Measurements from ENCODE around the gene POLR2F.

Gene POLR2F

DNA sequence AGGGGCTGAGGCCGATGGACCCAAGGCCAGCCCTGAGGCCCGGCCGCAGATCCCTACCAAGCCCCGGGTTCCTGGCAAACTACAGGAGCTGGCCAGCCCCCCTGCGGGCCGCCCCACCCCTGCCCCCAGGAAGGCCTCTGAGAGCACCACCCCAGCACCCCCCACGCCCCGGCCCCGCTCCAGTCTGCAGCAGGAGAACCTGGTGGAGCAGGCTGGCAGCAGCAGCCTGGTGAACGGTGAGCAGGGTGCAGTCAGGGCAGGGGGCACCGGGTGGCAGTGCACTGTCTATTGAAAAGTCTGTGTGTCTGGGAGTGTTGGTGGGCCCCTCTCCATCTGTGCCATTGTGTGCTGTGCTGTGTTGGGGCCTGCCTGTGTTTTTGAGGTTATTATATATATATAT lies 31.3 kb upstream of the POLR2F start:
- TF ChIP-seq, protein P1, sequence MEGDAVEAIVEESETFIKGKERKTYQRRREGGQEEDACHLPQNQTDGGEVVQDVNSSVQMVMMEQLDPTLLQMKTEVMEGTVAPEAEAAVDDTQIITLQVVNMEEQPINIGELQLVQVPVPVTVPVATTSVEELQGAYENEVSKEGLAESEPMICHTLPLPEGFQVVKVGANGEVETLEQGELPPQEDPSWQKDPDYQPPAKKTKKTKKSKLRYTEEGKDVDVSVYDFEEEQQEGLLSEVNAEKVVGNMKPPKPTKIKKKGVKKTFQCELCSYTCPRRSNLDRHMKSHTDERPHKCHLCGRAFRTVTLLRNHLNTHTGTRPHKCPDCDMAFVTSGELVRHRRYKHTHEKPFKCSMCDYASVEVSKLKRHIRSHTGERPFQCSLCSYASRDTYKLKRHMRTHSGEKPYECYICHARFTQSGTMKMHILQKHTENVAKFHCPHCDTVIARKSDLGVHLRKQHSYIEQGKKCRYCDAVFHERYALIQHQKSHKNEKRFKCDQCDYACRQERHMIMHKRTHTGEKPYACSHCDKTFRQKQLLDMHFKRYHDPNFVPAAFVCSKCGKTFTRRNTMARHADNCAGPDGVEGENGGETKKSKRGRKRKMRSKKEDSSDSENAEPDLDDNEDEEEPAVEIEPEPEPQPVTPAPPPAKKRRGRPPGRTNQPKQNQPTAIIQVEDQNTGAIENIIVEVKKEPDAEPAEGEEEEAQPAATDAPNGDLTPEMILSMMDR (IDR thresholded peaks at IDR 0.05) = no peak

DNA sequence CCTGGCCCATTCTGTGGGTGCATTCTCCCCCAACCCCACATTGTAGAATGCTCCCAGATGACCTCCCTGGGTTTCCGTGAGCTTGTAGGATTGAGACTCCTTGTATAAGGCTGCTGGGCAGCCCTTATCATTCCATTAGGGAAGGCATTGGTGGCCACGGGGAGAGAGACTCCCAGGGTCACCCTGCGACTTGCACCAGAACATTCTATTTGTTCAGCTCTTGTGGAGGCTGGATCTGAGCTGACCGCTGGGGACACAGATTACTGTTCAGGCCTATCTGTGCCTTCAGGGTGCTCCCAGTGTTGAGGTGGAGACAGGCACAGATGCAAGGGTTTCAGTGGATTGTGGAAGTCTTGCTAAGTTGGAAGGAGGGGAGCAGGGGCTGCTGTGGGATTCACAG lies 29.6 kb upstream of the POLR2F start:
- no peaks in the 10 kb centered on the region for H3K27me3 ChIP-seq
- no peak overlapping the region for H3K4me3 ChIP-seq
- H3K27ac ChIP-seq = no peak overlapping the region
- intact Hi-C loops (cut with DNase I; ENCODE audit: low total_unique reads) = no loop called here
- no peaks in the 10 kb centered on the region for H3K4me1 ChIP-seq
- TF ChIP-seq, protein P1 (IDR thresholded peaks at IDR 0.05) = no peak
- H3K36me3 ChIP-seq = peaks cover 52 to 97% (median 78%) of the 10 kb centered on the region in 3 donors
- no peak for DNase-seq
- no peaks in the 10 kb centered on the region for H3K9me3 ChIP-seq

More for the DNA sequence above, 31.3 kb upstream of the POLR2F start:
- Histone ChIP-seq H3K27me3 (no peaks in the 10 kb centered on the region), H3K36me3 (peaks cover 51 to 97% (median 78%) of the 10 kb centered on the region in 3 donors), H3K4me3 (no peak overlapping the region), H3K4me1 (no peaks in the 10 kb centered on the region), H3K9me3 (no peaks in the 10 kb centered on the region), H3K27ac (no peak overlapping the region)
- no peak for DNase-seq
- intact Hi-C loops (cut with DNase I; ENCODE audit: low total_unique reads) = no loop called here

DNA sequence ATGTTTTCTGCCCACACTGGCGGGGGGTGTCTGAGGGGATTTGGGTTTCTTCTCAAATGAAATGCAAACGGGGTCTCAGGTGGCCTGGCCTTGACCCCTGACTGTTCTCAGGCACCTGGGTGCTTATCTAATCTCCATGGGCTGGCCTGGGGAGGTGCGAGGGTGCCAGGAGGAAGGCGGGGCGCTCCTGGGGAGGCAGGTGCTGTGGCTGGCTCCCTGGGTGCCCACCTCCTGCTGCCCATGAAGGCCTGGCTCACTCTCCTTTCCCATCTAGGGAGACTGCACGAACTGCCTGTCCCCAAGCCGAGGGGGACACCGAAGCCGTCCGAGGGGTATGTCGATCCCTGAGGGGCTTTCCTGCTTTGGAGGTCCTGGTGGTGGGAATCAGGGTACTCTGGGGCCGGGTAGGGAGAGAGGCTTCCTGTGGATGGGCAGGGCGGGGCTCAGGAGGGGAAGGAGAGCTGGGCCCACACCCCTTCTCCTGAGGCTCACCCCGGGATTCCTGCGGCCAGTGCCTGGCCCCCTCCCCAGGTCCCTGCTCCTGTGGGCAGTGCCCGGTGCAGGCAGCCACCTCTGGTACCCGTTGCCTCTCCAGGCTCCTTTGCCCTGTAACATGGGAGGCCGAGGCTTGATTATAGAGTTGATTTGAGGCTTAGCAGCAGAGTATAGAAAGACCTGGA lies 29.0 kb upstream of the POLR2F start:
- Histone ChIP-seq H3K36me3 (peaks cover 46 to 97% (median 78%) of the 10 kb centered on the region in 3 donors), H3K4me1 (peaks cover 0 to under 1% (median 0%) of the 10 kb centered on the region in 4 donors), H3K27me3 (no peaks in the 10 kb centered on the region), H3K9me3 (no peaks in the 10 kb centered on the region), H3K4me3 (no peak overlapping the region), H3K27ac (no peak overlapping the region)
- intact Hi-C loops (cut with DNase I; ENCODE audit: low total_unique reads) = no loop called here
- TF ChIP-seq, protein P1 (IDR thresholded peaks at IDR 0.05) = no peak
- no peak for DNase-seq

DNA sequence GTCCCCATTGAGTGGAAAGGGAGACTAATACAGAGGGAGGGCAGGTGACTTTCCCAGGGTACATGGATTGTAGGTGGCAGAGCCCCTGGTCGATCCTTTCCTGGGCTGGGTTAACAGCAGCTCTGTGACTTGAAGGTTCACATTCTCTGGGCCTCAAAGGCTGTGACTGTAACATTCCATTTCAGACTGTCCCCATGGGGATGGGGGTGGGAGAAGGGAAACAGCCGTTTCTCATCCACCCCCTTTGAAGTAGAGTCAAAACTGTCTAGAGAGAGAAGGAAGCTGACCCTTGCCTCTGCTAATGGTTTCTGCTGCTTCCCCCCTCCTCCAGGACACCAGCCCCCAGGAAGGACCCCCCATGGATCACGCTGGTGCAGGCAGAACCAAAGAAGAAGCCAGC lies 28.2 kb upstream of the POLR2F start:
- Histone ChIP-seq H3K27me3 (no peaks in the 10 kb centered on the region), H3K9me3 (no peaks in the 10 kb centered on the region), H3K4me1 (peaks cover 0 to 7% (median 2%) of the 10 kb centered on the region in 4 donors), H3K4me3 (no peak overlapping the region), H3K36me3 (peaks cover 45 to 97% (median 82%) of the 10 kb centered on the region in 3 donors), H3K27ac (no peak overlapping the region)
- TF ChIP-seq, protein P1 (IDR thresholded peaks at IDR 0.05) = no peak
- intact Hi-C loops (cut with DNase I; ENCODE audit: low total_unique reads) = no loop called here
- DNase-seq = no peak

DNA sequence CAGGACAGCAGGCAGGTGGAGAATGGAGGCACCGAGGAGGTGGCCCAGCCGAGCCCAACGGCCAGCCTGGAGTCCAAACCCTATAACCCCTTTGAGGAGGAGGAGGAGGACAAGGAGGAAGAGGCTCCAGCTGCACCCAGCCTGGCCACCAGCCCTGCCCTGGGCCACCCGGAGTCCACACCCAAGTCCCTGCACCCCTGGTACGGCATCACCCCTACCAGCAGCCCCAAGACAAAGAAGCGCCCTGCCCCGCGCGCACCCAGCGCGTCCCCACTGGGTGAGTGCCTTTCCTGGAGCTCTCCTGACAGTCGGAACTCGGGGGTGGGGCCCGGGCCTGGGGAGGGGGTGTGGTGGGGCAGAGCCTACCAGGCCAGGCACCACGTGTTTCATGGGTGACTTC lies 27.7 kb upstream of the POLR2F start:
- TF ChIP-seq, protein P1 (IDR thresholded peaks at IDR 0.05) = no peak
- peaks cover 45 to 97% (median 82%) of the 10 kb centered on the region in 3 donors for H3K36me3 ChIP-seq

More for the DNA sequence above, 27.7 kb upstream of the POLR2F start:
- Histone ChIP-seq H3K4me3 (no peak overlapping the region), H3K4me1 (peaks cover 0 to 9% (median 5%) of the 10 kb centered on the region in 4 donors), H3K27ac (no peak overlapping the region), H3K27me3 (no peaks in the 10 kb centered on the region), H3K9me3 (no peaks in the 10 kb centered on the region)
- intact Hi-C loops (cut with DNase I; ENCODE audit: low total_unique reads) = no loop called here
- DNase-seq = no peak

Measured in tibial artery (tissue), 4 donors.